GM21529 (cell line): Measurements from ENCODE around the gene ENTPD1.
"Not testable (repeated sequence)": the region's sequence is repeated elsewhere in the genome, so short reads cannot be mapped to it uniquely, and the experiment has no call there.

Experiments
- ATAC-seq: cut with Tn5 transposase; IDR thresholded peaks from one replicate; pipeline ENCODE4 v1.9.1; 2021; ENCODE audit not compliant: unreplicated experiment

Gene ENTPD1

GRCh38 chr10:95792874-95793285 lies 36.9 kb downstream of the ENTPD1 start:
- no peak for ATAC-seq

GRCh38 chr10:95793401-95794045 lies 37.6 kb downstream of the ENTPD1 start:
- ATAC-seq, result peak; percentile 41

DNA sequence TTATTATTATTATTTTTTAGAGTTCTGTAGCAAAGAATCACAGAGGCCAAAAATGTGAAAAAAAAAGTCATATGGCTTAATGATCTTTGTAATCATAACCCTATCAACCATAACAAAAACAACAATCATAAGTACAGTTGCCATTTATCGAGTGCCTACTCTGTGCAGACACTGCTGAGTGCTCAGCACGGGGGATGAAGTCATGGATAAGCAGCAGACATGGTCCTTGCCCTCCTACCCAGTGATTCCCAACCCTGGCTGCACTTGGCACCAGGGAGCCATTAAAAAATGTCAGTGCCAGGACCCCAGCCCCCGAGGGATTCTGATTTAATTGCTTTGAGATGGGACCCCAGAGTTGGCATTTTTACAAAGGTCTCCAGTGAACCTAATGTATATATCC lies 38.2 kb downstream of the ENTPD1 start:
- no peak for ATAC-seq

- no peak for ATAC-seq
Observed at GRCh38 chr10:95795602-95796001, 39.6 kb downstream of the ENTPD1 start.

GRCh38 chr10:95796504-95796903 lies 40.5 kb downstream of the ENTPD1 start:
- no peak for ATAC-seq

DNA sequence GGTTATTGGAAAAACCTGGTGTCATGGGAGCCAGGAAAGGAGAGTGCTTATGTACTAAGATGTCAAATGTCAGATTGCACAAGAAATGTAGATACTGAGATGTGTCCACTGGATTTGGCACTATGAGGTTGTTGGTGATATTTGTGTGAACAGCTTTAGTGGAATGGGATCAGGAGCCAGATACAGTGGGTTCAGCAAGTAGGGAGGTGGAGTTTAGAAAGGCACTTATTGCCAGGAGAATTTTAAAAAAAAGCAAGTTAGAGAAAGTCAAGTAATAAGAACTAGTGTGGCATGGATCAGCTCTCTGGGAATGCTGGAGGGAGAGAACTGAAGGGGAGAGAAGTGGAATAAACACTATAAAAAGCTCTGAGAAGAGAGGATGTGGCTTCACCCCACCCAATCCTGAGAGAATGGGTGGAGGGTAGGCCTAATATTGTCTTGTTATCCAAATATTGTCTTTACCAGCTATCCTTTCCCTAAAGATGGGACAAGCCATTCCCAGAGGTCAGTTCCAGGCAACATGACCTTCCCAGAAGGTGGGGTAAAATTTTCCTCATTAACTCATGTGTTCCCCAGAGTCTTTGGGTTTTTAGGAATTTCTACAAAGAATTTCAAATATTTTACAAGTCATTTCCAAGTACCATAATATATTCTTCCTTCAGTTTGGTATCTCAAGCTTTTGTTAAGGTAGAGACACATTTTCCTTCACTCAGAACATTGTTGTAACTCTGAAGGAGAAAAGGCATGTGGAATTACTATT lies 42.3 kb downstream of the ENTPD1 start:
- ATAC-seq, result no peak

DNA sequence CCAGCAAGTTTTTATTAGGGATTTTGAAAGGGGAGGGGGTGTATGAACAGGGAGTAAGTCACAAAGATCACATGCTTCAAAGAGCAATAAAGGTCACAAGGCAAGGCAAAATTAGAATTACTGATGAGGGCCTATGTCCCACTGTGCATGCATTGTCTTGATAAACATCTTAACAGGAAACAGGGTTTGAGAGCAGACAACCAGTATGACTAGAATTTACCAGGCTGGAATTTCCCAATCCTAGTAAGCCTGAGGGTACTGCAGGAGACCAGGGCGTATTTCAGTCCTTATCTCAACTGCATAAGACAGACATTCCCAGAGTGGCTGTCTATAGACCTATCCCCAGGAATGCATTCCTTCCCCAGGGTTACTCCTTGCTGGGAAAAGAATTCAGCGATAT lies 44.3 kb downstream of the ENTPD1 start:
- not testable (repeated sequence) for ATAC-seq

DNA sequence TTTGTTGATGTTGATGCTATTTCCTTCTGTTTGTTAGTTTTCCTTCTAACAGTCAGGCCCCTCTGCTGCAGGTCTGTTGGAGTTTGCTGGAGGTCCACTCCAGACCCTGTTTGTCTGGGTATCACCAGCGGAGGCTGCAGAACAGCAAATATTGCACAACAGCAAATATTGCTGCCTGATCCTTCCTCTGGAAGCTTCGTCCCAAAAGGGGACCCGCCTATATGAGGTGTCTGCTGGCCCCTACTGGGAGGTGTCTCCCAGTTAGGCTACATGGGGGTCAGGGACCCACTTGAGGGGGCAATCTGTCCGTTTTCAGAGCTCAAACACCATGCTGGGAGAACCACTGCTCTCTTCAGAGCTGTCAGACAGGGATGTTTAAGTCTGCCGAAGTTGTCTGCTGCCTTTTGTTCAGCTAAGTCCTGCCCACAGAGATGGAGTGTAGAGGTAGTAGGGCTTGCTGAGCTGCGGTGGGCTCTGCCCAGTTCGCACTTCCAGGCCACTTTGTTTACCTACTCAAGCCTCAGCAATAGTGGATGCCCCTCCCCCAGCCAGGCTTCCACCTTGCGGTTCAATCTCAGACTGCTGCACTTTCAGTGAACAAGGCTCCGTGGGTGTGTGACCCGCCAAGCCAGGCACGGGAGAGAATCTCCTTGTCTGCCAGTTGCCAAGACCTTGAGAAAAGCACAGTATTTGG lies 50.9 kb downstream of the ENTPD1 start:
- ATAC-seq, result not testable (repeated sequence)

DNA sequence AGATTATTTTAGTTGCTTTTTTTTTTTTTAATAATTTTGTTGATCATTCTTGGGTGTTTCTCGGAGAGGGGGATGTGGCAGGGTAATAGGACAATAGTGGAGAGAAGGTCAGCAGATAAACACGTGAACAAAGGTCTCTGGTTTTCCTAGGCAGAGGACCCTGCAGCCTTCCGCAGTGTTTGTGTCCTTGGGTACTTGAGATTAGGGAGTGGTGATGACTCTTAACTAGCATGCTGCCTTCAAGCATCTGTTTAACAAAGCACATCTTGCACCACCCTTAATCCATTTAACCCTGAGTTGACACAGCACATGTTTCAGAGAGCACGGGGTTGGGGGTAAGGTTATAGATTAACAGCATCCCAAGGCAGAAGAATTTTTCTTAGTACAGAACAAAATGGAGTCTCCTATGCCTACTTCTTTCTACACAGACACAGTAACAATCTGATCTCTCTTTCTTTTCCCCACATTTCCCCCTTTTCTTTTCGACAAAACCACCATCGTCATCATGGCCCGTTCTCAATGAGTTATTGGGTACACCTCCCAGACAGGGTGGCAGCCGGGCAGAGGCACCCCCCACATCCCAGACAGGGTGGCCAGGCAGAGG lies 52.8 kb downstream of the ENTPD1 start:
- ATAC-seq, result not testable (repeated sequence)

DNA sequence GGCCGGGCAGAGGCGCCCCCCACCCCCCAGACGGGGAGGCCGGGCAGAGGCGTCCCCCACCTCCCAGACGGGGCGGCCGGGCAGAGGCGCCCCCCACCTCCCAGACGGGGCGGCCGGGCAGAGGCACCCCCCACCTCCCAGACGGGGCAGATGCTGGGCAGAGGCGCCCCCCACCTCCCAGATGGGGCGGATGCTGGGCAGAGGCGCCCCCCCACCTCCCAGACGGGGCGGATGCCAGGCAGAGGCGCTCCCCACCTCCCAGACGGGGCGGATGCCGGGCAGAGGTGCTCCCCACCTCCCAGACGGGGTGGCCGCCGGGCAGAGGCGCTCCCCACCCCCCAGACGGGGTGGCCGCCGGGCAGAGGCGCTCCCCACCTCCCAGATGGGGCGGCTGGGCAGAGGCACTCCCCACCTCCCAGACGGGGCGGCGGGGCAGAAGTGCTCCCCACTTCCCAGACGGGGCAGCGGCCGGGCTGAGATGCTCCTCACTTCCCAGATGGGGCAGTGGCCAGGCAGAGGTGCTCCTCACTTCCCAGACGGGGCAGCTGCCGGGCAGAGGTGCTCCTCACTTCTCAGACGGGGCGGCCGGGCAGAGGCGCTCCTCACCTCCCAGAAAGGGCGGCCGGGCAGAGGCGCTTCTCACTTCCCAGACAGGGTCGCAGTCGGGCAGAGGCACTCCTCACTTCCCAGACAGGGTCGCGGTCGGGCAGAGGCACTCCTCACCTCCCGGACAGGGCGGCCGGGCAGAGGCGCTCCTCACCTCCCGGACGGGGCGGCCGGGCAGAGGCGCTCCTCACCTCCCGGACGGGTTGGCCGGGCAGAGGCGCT lies 53.6 kb downstream of the ENTPD1 start:
- no peak for ATAC-seq

DNA sequence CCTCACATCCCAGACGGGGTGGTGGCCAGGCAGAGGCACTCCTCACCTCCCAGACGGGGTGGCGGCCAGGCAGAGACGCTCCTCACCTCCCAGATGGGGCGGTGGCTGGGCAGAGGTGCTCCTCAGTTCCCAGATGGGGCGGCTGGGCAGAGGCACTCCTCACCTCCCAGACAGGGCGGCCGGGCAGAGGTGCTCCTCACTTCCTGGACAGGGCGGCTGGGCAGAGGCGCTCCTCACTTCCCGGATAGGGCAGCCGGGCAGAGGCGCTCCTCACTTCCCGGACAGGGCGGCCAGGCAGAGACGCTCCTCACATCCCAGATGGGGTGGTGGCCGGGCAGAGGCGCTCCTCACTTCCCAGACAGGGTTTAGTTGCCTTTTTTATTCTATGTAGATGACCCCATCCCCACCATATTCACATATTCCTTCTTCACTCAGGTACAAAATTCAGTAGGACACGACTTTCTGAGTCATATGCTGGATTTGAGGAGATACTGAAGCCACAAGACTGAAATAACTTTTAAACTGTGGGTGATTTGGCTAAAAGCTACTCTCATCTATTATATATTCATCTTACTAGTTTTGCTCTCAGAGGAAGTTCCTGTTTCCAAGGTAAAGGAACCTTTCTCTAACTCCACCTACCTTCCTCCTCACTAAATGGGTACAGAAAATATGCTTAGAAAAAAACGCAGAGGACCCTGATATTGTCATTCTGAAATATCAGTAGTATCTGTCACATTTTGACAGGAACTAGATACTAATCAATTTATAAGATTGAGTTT lies 54.4 kb downstream of the ENTPD1 start:
- no peak for ATAC-seq

DNA sequence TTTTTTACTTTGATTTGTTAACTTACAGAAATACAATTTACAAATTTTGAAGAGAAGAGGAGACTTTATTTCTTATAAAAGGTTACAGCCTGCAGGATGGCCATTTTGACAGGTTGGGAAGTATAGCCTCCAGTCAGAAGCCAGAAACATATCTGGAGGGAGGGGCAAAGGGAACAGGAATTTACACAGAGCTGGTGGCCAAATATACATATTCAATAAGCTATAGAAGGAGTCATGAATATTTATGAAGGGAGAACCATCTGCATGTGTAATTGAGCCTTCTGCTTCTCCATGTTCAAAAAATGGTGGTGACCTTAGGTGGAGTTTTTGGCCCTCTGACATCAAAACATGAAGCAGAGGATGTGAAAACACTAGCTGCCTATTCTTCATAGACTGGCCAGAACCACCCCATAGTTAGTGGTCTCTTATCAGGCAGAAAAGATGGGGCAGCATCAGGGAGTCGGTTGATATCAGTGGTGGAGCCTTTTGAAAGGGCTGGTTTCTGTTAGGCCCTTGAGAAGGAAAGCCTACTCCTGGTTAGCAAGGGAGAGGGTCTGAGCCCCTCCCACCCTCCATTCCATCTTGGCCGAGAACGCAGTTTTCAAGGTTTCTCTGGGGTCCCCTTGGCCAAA lies 57.2 kb downstream of the ENTPD1 start:
- ATAC-seq, result no peak

- ATAC-seq, result no peak
Observed at GRCh38 chr10:95814011-95814727, 58.2 kb downstream of the ENTPD1 start.

DNA sequence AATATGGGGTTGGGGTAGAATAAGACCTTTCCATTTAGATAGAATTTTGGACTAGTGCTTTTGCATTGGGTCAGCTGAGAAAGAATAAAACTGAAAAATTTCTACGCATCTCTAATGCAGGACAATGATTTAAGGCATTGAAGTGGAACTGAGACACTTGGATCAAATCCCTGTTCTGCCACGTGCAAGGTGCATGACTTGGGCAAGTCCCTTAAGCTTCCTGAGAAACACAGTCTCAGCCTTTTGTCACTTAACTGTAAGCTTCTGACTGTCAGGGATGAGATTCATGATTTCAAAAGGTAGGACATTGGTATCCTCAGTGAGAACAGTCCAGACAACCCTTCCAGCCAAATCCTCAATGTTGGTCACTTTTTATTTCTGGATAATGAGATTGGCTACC lies 59.2 kb downstream of the ENTPD1 start:
- no peak for ATAC-seq

GRCh38 chr10:95815701-95816240 lies 59.8 kb downstream of the ENTPD1 start:
- no peak for ATAC-seq

DNA sequence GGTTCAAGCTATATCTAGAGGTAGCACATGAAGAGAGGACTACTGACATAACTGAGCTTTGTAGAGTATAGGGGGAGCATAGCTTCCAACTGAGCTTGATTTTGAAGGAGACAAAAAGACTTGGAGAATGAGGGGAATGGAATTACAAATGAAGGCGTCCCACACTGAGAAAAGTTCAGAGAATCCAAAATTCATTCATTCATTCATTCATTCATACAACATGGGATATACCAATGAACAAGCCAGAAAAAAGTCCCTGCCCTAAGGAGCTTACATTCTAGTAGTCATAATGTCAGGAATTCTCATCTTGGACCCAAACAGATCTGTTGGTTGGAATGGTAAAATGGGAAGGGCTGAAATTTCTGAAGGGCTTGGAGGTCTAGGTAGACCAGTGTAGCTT lies 62.0 kb downstream of the ENTPD1 start:
- no peak for ATAC-seq

DNA sequence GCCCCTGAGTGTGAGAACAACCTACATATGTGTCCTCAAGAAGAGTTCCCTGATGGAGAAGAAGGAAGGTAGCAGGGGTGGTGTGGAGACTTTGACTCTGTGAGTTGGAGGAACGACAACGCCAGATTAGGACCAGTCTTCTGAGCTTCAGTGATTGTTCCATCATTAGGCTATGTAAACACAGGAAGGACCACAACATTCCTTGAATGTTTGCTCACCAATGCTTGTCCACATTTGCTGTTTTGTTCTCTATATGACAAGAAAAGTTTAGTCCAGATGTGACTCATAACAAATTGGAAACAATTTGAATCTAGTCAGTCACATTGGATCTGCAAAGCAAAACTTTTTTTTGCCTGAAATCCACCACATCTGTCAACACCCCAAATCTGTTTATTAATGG lies 62.7 kb downstream of the ENTPD1 start:
- ATAC-seq, result no peak

GRCh38 chr10:95819620-95820329 lies 63.8 kb downstream of the ENTPD1 start:
- peak; percentile 43 for ATAC-seq
